Measurements from ENCODE around the gene FNDC7.
"Not testable (repeated sequence)": the region's sequence is repeated elsewhere in the genome, so short reads cannot be mapped to it uniquely, and the experiment has no call there.

Gene FNDC7

GRCh38 chr1:108669679-108670078 lies 43.0 kb upstream of the FNDC7 start:
- H3K4me3 ChIP-seq (ENCODE audit: low read length) = no peak overlapping the region
- no peak for TF ChIP-seq CTCF (conservative IDR thresholded peaks at IDR 0.05; ENCODE audit: low read length)
- no peak for DNase-seq (ENCODE audit: low read depth)

DNA sequence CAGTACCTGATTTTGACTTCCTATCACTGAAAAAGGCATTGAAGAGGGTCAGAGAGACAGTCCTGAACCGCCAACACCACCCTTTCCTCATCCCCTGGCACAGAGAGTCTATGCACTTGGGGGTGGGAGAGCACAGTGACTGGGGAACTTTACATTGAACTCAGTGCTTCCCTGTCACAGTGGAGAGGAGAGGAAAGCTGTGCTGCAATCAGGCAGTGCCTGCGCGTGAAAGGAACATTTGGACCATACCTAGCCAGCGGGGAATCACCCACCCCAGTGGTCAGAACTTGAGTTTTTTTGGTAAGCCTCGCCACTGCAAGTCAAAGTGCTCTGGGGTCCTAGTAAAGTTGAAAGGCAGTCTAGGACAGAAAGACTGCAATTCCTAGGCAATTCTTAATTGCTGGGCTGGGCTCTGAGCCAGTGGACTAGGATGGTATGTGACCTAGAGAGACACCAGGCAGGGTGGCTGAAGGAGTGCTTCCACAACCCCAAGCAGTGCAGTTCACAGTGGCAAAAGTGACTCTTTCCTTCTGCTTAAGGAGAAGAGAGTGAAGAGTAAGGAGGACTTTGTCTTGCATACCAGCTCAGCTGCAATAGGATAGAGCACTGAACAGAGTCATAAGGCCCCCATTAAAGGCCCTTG lies 42.5 kb upstream of the FNDC7 start:
- no peak overlapping the region for H3K4me3 ChIP-seq (ENCODE audit: low read length)
- DNase-seq (ENCODE audit: low read depth) = peak; percentile 34
- TF ChIP-seq CTCF (conservative IDR thresholded peaks at IDR 0.05; ENCODE audit: low read length) = no peak

- no peak for TF ChIP-seq CTCF (conservative IDR thresholded peaks at IDR 0.05; ENCODE audit: low read length)
- DNase-seq (ENCODE audit: low read depth) = no peak
- H3K4me3 ChIP-seq (ENCODE audit: low read length) = no peak overlapping the region
Observed at GRCh38 chr1:108671143-108671542, 41.6 kb upstream of the FNDC7 start.

DNA sequence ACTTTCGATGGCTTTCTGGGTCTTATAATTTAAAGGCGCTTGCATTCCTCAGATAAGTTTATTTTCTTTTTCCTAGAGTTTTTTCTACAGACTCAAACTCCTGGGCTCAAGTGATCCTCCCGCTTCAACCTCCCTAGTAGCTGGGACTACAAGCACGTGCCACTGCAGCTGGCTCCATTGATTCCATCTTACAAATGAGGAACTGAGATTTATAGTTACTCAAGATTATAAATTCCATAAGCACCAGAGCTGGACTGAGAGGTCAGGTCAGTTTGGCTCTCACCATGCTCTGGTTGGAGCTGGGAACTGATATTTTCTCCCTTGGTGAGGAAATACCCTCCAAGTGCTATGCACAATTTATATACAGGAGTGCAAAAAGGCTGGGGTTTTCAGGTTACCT lies 34.0 kb upstream of the FNDC7 start:
- no peak overlapping the region for H3K4me3 ChIP-seq (ENCODE audit: low read length)
- no peak for TF ChIP-seq CTCF (conservative IDR thresholded peaks at IDR 0.05; ENCODE audit: low read length)
- DNase-seq (ENCODE audit: low read depth) = no peak

DNA sequence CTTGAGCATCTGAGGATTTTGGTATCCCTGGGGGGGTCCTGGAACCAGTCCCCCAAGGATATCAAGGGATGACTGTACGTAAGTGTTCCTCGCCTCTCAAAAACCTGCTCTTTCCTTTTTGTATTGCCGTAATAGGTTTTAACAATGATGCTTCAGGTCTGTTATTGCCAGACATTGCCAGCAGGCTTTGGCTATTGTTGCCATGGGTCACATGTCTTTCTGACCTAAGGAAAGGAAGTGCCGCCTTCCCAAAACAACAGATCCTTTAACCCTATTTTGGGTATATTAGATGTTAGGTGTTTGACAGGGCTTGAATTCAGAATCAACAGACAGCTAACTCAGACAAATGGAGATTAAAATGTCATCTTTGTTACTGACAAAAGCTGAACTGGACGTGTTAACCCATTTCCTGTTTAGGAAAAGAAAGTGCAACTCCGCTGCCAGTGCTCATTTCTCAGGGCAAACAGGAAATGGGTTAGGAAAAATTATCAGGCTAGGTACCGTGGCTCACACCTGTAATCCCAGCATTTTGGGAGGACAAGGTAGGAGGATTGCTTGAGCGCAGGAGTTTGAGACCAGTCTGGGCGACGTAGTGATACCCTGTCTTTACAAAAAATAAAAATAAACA lies 33.0 kb upstream of the FNDC7 start:
- TF ChIP-seq CTCF (conservative IDR thresholded peaks at IDR 0.05; ENCODE audit: low read length) = no peak
- no peak for DNase-seq (ENCODE audit: low read depth)
- no peak overlapping the region for H3K4me3 ChIP-seq (ENCODE audit: low read length)

DNA sequence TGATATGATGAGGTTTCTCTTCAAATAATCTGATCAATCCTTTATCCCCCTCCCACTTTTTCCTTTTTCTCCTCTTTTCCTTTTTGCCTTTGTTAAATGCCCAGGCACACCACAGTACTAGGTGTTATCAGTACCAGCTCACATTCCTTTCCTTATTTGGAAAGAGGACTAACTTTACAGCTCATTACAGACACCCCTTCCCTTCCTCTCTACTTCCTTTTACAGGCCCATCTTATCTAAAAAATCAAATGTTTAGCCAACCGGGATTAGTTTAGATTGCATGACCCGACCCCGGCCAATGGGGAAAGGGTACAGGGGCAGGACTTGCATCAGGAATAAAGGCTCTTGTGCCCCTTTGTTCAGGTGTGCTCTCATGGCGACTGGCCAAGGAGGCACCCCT lies 31.0 kb upstream of the FNDC7 start:
- H3K4me3 ChIP-seq (ENCODE audit: low read length); DNase-seq (ENCODE audit: low read depth): not testable (repeated sequence)

DNA sequence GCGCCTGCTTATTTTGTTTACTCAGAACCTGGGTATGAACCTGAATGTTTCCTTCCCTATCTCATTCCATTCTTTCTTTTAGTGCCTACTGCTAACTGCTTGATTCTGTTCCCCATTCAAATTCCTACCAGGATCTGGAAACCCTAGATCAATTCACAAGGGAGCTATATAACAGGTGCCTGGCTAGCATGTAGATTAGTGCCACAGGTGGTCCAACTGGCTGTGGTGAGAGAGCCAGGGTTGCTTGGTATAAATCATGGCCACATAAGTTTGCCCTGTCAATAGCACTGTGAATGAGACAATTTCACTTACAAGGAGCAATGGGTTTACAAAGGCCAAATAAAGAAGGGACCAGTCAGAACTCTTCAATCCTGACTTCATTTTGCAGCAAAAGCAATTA lies 27.2 kb upstream of the FNDC7 start:
- no peak for DNase-seq (ENCODE audit: low read depth)
- no peak overlapping the region for H3K4me3 ChIP-seq (ENCODE audit: low read length)
- TF ChIP-seq CTCF (conservative IDR thresholded peaks at IDR 0.05; ENCODE audit: low read length) = no peak

Data from AG10803 (cell line).